Activated naive CD4-positive, alpha-beta T cell (primary cell): ENCODE data around the gene INPP5J.
"Not testable (repeated sequence)": the region's sequence is repeated elsewhere in the genome, so short reads cannot be mapped to it uniquely, and the experiment has no call there.

Experiments used
- DNase-seq, 4 experiments: peaks; one replicate each; lab custom pipeline; 2025; lab: John Stamatoyannopoulos, UW

The INPP5J gene

DNA sequence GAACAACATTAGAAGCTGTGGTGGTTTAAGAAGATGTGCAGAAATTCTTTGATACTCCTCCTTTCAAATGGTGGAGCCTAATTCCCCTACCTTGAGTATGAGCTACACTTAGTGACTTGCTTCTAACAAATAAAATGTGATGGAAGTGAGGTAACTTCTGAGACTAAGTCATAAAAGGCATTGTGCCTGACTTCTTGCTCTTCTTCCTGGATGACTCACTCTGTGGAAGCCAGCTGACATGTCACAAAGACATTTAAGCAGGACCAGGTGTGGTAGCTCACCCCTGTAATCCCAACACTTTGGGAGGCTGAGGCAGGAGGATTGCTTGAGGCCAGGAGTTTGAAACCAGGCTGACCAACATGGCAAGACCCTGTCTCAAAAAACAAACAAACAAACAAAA lies 21.5 kb downstream of the INPP5J start:
- DNase-seq = no peak

DNA sequence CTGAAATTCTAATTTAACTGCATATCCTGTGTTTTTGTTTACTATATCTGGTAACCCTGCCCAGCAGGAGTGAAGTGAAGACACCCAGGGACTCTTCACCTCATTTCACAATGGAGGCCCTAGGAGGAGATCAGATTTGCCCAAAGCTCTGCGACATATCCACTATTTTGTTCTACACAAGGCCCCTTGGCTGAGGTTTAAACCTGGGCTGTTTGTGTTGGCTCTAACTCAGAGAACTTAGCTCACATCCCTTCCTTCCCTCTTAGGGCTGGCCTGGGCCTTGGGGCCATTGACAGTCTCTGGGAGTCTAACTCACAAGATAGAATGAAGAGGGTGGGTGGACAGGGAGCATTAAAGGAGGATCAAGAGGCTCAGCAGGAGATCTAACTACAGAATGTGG lies 25.7 kb downstream of the INPP5J start:
- DNase-seq = no peak

DNA sequence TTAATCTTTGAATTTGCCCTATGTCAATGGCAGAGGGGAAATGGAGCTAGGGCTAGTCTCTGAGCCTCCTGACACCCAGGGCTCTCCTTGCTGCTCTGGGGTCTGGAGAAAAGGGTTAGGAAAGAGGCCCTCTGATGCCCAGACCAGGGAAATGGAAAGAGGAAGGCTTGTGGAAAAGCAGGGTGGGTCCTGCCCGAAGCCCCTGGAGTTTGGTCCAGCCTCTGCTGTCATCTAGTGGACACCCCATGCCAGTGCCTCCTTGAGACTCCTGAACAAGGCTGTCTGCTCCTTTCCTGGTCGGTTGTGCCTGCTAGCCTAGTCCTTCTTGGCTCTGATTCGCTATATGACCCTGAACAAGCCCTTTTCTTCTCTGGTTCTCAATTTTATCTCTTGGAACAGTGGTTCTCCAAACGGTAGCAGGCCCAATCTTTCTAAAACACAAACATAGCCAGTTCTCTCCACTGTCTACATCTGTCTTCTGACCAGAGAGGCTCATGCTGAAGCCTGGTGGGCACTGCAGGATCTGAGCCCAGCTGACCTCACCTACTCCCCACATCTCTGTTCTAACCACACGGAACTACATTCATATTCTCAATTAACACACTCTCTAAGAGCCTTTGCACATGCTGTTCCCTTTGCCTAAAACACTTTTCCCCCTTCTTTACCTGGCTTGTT lies 26.3 kb downstream of the INPP5J start:
- no peak for DNase-seq

DNA sequence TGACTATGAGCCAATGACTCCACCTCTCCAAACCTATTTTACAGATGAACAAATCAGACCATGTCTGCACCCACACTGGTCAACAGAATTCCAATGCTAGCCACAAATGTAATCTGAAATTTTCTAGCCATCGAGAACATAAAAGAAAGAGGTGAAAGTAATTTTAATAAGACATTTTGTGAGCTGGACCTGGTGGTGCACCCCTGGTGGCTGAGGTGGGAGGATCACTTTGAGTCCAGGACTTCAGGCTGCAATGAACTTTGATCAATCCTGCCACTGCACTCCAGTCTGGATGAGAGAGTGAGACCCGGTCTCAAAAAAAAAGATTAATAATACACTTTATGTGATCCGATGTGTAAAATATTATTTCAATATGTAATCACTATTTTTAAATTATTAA lies 27.8 kb downstream of the INPP5J start:
- DNase-seq = no peak

DNA sequence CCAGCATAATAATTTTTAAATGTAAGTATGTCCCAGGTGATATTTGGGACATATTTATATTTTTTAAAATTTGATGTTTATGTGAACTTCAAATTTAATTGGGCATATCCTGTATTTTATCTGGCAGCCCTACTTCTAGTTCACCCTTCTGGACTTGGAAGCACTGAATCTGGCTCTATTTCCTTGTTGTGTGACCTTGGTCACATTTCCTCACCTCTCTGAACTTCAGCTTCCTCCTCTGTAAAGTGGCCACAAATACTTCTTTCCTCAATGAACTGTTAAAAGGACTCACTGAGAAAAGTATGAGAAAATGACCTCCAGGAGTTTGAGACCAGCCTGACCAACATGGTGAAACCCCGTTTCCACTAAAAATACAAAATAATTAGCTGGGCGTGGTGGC lies 29.1 kb downstream of the INPP5J start:
- DNase-seq = no peak

DNA sequence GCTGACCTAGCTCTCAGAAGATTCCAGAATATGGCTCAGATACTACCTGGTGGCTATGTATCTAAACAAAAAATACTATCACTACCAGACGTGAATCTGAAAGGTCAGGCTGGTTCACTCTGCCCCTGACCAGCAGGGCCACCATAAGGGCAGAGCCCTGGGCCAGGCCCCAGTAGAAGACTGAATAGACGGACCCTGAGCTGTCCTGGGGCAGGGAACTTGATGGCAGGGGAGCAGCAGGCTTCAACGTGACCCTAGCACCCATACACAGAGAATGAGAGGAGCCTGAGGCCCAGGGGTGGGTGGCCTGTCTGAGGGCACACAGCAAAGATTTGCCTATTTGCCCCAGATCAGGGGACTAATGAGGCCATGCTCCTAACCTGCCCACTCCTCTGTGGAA lies 30.6 kb downstream of the INPP5J start:
- DNase-seq = no peak

DNA sequence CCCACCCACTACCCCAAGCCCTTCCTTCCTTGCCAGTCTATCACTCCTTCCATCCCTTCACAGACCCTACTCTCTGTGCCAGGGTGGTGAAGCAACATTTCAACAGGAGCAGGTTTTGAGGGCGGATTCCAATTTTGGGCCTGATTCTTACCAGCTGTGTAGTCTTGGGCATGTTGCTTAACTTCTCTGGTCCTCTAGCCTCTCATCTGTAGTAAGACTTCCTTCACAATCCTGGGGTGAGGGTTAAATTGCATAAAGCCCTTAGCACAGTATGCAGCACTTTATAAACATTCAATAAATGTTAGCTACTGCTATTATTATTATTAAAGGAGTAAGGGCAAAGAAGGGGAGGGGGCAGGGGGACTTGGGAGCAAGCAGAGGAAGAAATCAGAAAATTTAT lies 32.2 kb downstream of the INPP5J start:
- no peak for DNase-seq

DNA sequence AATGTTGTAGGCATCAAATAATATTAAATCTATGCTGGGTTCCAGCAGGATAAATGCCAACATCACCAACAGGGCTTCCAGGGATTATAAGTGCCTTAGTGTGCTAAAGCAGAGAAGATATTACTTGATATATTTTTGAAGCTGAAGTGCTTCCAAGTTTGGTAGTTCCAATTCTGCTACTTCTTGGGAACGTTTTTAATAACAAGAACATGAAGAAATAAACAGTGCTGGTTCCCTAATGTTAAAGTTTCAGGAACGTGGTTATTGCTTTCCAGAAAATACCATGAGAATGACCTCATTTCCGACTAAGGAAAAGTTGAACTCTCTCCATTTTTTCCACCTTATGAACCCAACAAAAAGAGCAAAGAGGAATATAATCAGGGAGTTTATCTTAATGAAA lies 32.7 kb downstream of the INPP5J start:
- DNase-seq = no peak

DNA sequence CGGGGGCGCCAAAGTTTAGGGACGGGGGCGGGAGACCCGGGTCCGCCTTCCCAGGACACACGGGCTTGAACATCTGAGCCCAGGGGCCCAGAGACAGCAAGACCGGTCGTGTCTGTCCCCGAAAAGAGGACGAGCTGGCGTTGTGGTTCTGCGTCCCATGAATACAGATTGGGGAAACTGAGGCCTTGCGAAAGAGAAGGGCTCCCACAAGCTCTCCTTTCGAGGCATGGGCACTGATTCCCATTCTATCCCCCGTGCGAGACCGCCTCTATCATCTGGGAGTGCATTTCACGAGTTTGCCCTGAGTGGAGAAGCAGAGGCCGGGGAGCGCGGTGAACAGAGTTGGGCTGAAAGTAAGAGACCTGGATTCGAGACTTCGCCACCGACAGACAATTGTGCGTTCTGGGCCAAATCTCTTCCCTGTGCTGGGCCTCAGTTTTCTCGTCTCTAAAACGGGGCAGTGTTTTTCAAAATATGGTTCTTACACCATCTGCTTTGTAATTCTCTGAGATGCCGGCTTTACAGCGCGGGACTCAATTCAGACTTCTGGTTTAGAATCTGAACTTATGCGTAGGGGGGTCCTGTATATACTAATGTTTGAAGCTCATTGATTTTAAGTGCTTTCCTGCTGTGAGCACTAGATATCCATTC lies 37.7 kb downstream of the INPP5J start:
- DNase-seq = peak in 1 of 4 experiments; percentile 9

DNA sequence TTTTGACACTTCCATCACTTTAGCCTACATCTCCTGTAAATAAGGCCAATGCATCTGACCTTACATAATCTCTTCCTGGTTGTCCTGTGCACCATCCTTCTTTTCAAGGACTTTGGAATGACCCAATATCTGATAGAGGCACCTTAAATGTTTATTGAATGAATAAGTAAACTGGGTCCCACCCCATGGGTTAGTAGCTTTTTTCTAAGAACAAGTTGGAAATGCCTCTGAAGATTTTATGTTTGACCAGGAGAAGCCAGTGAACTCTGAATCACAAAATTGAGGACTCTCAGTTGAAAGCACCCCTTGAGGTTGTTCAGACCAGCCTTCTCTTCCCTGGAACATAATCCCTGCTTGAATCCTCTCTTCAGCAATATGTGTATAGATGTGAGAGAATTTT lies 38.6 kb downstream of the INPP5J start:
- no peak for DNase-seq

DNA sequence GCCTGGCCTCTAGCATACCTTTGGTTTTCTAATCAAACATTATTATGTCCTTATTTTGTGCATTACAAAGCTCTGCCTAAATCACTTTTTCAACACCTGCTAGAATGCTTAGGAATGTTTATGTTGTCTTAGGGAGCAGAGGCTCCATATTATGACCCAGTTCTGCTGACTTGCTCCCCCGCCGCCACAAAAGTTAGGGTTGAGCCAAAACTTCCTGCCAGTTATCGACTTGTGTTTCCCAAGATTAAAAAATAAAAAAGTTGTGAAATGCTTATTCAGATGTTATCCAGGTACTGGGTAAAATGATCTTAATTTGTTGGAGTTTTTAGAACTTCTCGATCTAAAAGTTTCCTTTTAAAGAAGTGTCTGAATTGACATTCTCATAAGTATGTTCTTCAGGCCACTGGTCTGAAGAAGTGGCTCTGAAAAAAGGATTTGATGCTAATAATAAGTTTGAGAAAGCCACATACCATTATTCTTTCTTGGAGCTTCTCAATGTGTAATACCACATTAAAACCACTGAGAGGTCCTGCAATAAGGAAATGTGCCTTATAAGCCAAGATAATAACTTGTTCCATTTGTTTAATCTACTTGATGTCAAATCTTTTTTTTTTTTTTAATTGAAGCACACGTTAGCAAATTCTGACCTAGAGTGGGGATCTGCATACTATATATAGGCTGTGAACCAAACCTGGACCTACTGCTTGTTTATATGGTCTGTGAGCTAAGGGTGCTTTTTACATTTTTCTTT lies 39.4 kb downstream of the INPP5J start:
- DNase-seq = no peak

DNA sequence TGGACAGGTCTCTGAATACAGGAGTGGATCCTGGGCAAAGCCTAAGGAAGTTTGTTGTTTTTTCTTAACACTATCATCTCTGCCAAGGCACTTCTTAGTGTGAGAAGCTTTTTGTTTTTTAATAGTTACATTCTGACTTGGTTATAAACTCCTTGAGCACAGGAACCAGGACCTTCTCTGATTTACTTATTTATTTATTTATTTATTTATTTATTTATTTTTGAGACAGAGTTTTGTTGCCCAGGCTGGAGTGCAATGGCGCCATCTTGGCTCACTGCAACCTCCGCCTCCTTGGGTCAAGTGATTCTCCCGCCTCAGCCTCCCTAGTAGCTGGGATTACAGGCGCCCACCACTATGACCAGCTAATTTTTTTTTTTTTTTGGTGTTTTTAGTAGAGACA lies 48.2 kb downstream of the INPP5J start:
- no peak for DNase-seq

DNA sequence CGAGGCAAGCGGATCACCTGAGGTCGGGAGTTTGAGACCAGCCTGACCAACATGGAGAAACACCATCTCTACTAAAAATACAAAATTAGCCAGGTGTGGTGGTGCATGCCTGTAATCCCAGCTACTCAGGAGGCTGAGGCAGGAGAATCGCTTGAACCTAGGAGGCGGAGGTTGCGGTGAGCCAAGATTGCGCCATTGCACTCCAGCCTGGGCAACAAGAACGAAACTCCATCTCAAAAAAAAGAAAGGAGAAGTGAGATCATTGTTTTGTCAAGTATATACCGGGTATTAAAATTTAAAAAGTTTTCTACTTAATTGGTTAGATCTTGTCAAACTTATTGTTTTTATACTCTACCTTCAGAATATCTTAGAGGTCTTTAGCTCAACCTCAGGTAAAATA lies 49.0 kb downstream of the INPP5J start:
- not testable (repeated sequence) for DNase-seq

DNA sequence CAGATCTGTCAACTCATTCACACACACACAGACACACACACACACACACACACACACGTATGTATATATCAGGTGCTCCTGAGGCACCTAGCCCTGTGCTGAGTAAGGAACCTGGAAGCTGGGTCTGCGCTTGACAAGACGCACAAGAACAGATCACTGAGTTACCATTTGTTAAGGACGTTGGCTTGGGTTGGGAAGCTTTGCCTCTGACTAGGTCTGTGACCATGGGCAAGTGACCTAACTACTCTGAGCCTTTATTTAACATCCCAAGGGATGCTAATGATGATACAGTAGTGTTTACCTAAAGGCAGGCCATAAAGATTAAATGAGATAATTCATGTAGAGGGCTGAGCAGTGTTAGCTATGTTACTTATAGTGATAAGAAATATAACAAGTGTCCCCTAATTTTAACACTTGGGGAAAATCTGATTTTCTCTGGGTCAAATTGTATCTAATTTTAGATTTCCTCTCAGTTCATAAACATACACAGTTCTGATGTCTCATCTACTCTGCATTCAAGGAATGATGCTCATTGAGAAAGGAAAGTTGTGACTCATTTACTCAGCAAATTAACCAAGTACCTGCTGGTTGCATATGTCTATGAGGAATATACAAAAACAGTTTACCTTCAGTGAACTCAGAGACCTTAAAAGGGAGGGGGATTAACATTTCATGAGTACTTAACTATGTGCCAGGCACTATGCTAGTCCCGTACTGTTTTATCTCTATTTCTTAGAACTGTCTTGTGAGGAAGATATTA lies 50.8 kb downstream of the INPP5J start:
- no peak for DNase-seq

DNA sequence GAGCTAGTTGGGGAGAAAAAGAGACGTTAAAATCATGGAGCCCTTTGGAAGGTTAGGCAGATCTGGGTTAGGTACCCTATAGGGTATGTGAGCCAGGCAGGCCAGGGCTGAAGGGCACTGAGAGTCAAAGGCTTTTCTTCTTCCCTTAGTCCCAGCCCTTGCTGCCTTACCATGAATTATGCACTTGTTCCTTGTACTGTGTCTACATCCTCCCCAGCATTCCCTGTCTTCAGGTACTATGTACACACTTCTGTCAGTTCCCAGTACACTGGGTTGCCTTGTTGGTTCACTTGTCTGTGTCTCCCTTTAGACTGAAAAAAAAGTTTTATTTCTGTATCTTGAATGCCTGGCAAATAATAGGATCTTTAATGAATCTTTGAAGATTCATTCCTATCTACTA lies 54.2 kb downstream of the INPP5J start:
- DNase-seq = no peak

DNA sequence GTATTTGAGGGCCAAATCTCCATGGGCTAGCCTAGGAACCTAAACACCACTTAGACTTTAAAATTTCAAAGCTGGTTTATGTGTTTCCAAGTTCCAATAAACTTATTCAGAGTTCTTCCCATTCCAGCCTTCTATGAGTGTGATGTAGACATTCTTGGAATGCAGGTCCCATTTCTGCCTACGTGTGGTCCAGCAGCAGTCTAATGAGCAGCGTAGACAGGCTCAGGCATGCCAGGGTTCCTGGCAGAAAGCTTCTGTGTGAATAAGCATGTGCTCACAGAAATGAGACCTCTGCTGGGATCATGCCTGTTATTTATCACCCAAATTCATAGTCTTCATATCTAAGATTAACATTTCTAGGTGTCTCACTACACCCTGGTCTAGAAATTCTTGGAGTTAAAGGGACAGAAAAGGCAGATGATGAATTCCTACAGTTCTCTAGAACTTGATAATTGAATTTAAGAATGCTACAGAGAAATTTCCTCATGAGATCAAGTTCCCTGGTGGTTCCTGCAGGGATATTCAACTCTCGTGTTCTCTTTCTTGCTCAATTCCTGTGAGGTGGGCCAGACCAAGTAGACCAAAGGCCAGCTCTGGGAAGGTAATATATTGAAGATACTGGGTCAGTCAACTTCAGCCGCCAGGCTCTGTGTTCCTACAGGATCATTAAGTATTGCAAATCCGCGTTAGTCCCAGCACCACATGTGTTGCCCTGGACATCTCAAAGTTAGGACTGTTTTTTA lies 54.8 kb downstream of the INPP5J start:
- DNase-seq = no peak

DNA sequence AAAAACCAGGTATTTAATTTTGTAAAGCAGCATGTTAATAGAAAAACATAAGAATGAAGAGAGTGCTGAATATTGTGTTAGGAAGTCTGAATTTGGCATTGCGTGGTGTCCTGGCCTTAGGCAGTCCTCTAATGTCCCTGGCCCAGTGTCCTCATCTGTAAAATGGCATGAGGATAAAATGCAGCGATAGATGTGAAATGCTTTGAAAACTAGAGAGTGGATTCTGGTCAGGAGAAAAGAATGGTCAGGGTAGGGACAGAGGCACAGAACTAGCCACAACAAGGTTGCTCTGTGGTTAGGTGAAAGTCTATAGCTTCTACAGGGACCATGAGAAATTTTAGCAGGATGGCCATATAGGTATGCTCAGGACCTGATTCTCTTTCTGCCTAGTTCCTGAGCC lies 56.1 kb downstream of the INPP5J start:
- DNase-seq = no peak

DNA sequence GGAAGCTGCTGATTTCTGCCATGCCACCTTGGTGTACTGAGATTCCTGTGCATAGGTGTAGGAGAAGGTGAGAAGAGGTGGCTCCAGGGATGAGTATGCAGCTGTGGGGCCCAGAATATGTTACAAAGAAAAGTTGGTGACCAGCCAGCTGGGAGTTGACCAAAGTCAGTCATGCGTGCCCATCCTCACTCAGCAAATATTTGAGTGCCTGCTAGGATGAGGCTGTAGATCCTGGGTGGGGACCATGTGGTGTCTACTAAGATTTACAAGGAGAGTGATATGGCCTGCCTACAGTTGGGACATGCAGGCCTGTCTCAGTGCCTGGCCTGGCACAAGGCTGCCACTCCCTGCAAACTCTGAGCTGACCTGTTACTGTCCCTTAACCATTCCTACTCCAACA lies 56.6 kb downstream of the INPP5J start:
- DNase-seq = no peak

DNA sequence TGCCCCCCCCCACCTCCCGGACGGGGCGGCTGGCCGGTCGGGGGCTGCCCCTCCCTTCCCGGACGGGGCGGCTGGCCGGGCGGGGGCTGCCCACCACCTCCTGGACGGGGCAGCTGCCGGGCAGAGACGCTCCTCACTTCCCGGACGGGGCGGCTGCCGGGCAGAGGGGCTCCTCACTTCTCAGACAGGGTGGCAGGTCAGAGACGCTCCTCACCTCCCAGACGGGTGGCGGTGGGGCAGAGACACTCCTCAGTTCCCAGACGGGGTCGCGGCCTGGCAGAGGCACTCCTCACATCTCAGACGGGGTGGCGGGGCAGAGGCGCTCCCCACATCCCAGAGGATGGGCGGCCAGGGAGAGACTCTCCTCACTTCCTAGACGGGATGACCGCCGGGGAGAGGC lies 61.2 kb downstream of the INPP5J start:
- no peak for DNase-seq
